Measurements from ENCODE around the gene ILKAP.

Gene ILKAP

GRCh38 chr2:238133499-238134392, 69.7 kb downstream of the ILKAP start:
- DNase-seq: no peak

GRCh38 chr2:238132463-238133450, 70.7 kb downstream of the ILKAP start:
- DNase-seq: no peak

- DNase-seq: no peak
Observed at GRCh38 chr2:238131761-238132462, 71.6 kb downstream of the ILKAP start.

GRCh38 chr2:238130696-238131628, 72.5 kb downstream of the ILKAP start:
- no peak for DNase-seq

GRCh38 chr2:238130111-238130695, 73.3 kb downstream of the ILKAP start:
- no peak for DNase-seq

- DNase-seq: no peak
Observed at GRCh38 chr2:238129166-238130010, 74.1 kb downstream of the ILKAP start.

GRCh38 chr2:238128534-238129001, 74.9 kb downstream of the ILKAP start:
- DNase-seq: no peak

DNA sequence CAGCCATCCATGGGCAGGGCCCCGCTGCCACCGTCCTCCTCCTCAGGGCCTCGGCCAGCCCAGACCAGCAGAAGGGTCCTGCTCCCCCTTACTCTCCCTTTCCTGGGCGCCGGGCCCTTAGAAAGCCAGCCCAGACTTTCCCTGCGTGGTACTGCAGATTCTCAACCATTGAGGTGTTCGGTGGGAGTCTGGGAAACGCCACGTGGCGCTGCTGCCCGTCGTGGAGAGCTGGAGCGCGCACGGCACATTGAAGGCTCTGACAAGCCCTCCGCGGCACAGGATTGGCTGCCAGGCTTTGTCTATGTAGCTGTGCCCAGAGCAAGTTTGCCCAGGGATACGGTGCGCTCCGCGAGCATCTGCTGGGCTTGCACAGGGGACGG, 75.4 kb downstream of the ILKAP start:
- DNase-seq: no peak

DNA sequence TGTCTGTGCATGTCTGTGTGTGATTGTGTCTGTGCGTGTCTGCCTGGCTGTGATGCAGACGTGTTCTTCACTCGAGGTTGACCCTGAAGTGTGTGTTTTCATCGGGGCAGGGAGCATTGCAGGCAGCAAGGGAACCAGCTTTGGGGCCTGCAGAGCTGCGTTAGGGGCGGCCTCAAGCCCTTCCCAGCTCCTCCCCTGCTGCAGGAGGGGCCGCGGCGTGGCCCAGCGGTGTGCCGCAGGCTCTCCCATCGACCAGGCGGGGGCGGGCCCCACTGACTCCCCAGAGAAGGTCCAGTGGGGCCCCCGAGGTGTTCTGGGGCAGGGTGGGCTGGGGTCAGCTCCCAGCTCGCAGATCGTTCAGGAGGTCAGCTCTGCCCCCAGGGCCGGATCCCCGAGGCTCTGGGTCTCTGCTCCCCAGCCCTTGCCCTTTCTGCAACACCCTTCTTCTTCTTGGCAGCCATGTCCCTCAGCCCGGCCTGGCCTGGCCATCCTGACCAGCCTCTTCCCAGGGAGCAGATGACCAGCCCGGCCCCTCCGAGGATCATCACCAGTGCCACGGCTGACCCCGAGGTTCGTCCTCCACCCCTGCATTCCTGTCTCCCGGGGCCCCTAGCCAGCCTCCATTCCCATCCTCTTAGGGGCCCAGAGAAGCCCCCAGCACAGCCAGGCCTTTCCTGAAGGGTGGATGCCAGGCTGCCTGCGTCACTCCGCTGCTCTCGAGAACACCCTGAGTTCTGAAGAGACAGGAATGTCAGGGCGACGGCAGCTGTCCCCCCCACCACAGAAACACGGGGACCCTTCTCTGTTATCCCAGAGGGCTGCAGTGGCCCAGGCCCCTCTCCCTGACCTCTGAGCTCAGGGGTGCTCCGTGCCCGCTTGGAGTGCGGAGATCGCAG, 76.1 kb downstream of the ILKAP start:
- no peak for DNase-seq

DNA sequence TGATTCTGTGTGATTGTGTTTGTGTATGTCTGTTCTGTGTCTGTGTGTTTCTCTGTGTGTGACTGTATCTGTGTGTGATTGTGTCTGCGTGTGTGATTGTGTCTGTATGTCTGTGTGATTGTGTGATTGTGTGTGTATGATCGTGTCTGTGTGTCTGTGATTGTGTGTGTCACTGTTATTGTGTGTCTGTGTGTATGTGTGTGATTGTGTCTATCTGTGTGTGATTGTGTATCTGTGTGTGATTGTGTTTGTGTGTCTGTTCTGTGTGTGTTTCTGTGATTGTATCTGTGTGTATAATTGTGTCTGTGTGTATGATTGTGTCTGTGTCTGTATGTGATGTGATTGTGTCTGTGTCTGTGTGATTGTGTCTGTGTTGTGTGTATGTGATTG, 76.7 kb downstream of the ILKAP start:
- DNase-seq: no peak

DNA sequence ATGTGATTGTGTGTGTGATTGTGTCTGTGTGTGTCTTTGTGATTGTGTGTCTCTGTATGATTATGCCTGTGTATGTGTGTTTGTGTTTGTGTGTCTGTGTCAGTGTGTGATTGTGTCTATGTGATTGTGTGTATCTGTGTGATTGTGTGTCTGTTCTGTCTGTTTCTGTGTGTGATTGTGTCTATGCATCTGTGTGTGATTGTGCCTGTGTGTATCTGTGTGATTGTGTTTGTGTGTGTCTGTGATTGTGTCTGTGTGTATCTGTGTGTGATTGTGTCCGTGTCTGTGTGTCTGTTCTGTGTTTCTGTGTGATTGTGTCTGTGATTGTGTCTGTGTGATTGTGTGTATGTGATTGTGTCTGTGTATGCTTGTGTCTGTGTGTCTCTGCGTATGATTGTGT, 77.2 kb downstream of the ILKAP start:
- DNase-seq: no peak

GRCh38 chr2:238125127-238125885, 78.2 kb downstream of the ILKAP start:
- no peak for DNase-seq

DNA sequence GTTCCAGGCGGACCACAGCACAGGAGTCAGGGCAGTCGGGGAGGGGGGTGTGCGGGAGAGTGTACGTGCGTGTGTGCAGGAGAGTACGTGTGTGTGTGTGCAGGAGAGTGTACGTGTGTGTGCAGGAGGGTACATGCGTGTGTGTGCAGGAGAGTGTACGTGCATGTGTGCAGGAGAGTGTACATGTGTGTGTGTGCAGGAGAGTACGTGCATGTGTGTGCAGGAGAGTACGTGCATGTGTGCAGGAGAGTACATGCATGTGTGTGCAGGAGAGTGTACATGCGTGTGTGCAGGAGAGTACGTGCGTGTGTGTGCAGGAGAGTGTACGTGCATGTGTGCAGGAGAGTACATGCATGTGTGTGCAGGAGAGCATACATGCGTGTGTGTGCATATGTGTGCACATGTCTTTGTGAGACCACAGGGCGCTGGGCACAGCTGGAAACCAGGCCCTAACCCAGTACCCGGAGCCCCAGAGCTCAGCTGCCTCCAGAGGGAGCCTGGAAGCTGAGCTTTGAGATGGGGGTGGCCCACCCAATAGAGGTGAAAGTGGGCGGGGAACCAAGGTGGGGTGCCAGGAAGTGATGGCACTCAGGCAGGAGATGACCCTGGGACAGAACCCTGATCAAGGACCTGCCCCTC, 78.9 kb downstream of the ILKAP start:
- no peak for DNase-seq

DNA sequence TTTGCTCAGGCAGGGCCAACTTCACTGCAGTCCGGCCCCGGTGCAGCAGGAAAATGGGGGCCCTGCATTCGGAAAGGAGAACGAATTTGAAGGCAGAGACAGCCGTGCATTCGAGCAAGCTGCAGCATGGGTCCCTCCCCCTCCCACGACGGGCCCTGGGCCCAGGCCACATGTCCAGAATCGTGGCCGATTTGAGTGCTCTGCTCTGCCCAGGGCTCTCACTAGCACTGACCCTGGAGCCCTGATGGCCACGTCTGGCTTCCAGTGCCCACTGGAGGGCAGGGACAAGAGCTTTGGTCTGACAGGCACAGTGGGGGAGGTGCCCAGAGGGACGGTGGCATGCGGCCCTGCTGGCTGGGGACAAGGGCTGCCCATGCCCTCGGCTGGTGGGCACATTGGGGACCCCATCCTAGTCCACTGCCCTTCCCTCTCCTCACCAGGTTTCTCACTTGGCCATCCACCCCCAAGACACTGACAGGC, 79.5 kb downstream of the ILKAP start:
- no peak for DNase-seq

DNA sequence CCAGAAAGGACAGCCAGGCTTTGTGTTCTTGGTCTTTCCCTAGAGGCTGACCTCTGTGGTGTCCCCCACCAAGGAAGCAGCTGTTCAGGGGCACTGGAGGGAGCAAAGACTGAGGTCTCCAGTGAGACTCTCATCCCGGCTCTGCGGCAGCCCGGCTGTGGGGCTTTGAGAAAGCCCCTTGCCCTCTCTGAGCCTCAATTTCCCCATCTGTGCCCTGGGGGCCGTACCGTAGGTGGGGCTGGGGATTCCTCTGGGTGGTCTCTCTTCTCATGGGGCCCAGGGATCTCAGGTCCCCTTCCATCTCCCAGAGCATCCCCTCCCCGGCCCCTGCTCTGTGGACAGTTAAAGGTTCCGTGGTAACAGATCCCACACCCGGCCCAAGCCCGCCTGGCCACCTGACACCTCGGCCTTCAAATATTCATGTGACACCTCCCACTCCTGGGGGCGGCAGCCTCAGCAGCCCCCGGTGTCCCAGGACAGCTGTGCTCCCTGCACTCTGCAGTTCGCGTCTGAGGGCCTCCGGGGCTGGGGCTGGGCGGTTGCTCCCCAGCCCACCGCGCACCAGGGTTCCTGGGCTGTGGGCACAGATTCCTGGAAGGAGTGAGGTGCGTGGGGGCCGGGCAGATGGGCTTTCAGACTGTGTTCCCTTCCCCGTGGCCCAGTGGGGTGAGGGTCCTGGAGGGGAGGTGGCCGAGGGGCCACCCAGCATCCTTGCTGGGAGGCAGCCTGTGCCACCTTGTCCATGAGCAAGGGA, 80.1 kb downstream of the ILKAP start:
- no peak for DNase-seq

- DNase-seq: no peak
Observed at GRCh38 chr2:238122287-238123217, 80.9 kb downstream of the ILKAP start.
